ENCODE measurements around the gene UPB1.

UPB1 gene

DNA sequence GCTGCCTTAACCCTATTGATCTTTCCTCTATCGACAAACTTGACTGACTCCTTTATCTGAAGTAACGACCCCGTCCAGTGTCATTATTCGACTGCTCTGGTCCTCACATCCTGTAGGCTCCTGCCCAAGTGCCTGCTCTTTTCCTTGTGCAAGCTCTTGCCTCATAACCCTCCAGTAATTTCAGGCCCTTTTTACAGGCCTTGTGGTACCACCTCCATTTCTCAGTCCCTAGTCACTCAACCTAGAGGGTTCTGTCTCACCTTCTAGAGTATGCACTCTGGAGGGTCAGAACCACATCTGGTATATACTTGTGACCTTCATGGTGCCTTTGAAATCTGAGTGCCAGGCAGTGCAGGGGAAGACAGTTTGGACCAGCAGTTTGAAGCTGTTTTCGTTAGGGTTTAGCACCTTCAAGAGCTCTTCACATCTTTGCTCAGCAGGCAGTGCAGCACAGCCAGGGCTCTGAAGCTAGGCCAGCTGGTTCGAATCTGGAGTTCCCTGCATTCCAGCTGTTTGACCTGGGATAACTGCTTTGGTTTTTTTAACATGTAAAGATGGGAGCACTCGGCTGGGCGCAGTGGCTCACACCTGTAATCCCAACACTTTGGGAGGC lies 71.9 kb downstream of the UPB1 start:
- DNase-seq, result no peak

DNA sequence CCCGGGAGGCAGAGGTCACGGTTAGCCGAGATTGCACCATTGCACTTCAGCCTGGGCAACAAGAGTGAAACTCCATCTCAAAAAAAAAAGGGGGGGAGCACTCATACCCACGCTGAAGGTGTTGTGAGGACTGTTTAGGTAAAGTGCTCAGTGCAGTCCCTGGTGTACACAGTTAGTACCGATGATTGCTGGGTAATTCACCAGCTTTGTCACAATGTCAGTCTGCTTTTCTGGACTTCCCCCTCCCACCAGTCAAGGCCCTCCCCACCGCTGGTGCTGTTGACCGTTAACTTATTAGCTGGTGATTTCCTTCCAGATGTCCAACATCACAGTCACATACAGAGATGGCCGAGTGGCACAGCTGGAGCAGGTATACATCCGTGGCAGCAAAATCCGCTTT lies 72.5 kb downstream of the UPB1 start:
- DNase-seq, result no peak

GRCh38 chr22:24571266-24571665 lies 76.1 kb downstream of the UPB1 start:
- no peak for DNase-seq

GRCh38 chr22:24576778-24577177 lies 81.6 kb downstream of the UPB1 start:
- no peak for DNase-seq
